ENCODE measurements around the gene C1orf21. TPM values are rescaled to one million over a fixed set of nuclear protein-coding genes. Genes with fewer than 3 reads are reported as not detected.

The C1orf21 gene
- total RNA-seq, 4 donors from 2014 or later, result 36.3 to 115 (median 79.4) TPM

GRCh38 chr1:184416481-184416880 is 29.7 kb downstream of the C1orf21 start:
- Histone ChIP-seq H3K9me3 (no peaks in the 10 kb centered on the region), H3K36me3 (peaks cover 0 to 4% (median 0%) of the 10 kb centered on the region in 3 donors), H3K4me3 (no peak overlapping the region), H3K27ac (no peak overlapping the region), H3K27me3 (no peaks in the 10 kb centered on the region), H3K4me1 (peaks cover 0 to 10% (median 0%) of the 10 kb centered on the region in 4 donors)
- TF ChIP-seq POLR2A (IDR thresholded peaks at IDR 0.05) (no peak), CTCF (IDR thresholded peaks at IDR 0.05) (no peak)
- no peak for DNase-seq

- no peaks in the 10 kb centered on the region for H3K9me3 ChIP-seq
- peaks cover 0 to 4% (median 0%) of the 10 kb centered on the region in 3 donors for H3K36me3 ChIP-seq
- no peaks in the 10 kb centered on the region for H3K27me3 ChIP-seq
- no peak for DNase-seq
- no peak overlapping the region for H3K4me3 ChIP-seq
- TF ChIP-seq CTCF (IDR thresholded peaks at IDR 0.05) (no peak), POLR2A (IDR thresholded peaks at IDR 0.05) (no peak)
- no peak overlapping the region for H3K27ac ChIP-seq
- peaks cover 0 to 10% (median 0%) of the 10 kb centered on the region in 4 donors for H3K4me1 ChIP-seq
These were observed 30.1 kb downstream of the C1orf21 start for GRCh38 chr1:184416946-184417345.

- DNase-seq, result no peak
- Histone ChIP-seq H3K4me3 (no peak overlapping the region), H3K9me3 (no peaks in the 10 kb centered on the region), H3K4me1 (peaks cover 0 to 12% (median 0%) of the 10 kb centered on the region in 4 donors), H3K27ac (no peak overlapping the region), H3K27me3 (no peaks in the 10 kb centered on the region), H3K36me3 (peaks cover 0 to 4% (median 0%) of the 10 kb centered on the region in 3 donors)
- no peak for TF ChIP-seq POLR2A (IDR thresholded peaks at IDR 0.05)
- no peak for TF ChIP-seq CTCF (IDR thresholded peaks at IDR 0.05)
These were observed 31.1 kb downstream of the C1orf21 start for GRCh38 chr1:184417916-184418315.

GRCh38 chr1:184418652-184419349 is 32.0 kb downstream of the C1orf21 start:
- Histone ChIP-seq H3K36me3 (peaks cover 0 to 4% (median 0%) of the 10 kb centered on the region in 3 donors), H3K9me3 (no peaks in the 10 kb centered on the region), H3K4me3 (no peak overlapping the region), H3K27me3 (no peaks in the 10 kb centered on the region), H3K4me1 (peaks cover 0 to 21% (median 0%) of the 10 kb centered on the region in 4 donors), H3K27ac (no peak overlapping the region)
- no peak for DNase-seq
- TF ChIP-seq POLR2A (IDR thresholded peaks at IDR 0.05) (no peak), CTCF (IDR thresholded peaks at IDR 0.05) (no peak)

- no peaks in the 10 kb centered on the region for H3K36me3 ChIP-seq
- H3K4me3 ChIP-seq, result no peak overlapping the region
- DNase-seq, result no peak
- TF ChIP-seq CTCF (IDR thresholded peaks at IDR 0.05) (no peak), POLR2A (IDR thresholded peaks at IDR 0.05) (no peak)
- H3K4me1 ChIP-seq, result peaks cover 0 to 29% (median 0%) of the 10 kb centered on the region in 4 donors
- no peaks in the 10 kb centered on the region for H3K27me3 ChIP-seq
- H3K9me3 ChIP-seq, result no peaks in the 10 kb centered on the region
- H3K27ac ChIP-seq, result no peak overlapping the region
These were observed 32.7 kb downstream of the C1orf21 start for GRCh38 chr1:184419350-184420161.

Measured in Peyer's patch (tissue), 4 donors.